GM19395 (cell line): ENCODE data around the gene ZNF525.
"Not testable (repeated sequence)": the region's sequence is repeated elsewhere in the genome, so short reads cannot be mapped to it uniquely, and the experiment has no call there.

Experiments used
- ATAC-seq: cut with Tn5 transposase; IDR thresholded peaks from one replicate; pipeline ENCODE4 v1.9.1; 2021; ENCODE audit warnings: mild to moderate bottlenecking, moderate library complexity; ENCODE audit not compliant: unreplicated experiment

The ZNF525 gene

GRCh38 chr19:53365134-53365898 lies at the start of gene ZNF525:
Gene ZNF525, plus strand, starts transcription at chr19:53365705. Its CDS starts 6,577 bp downstream, at chr19:53372282.
- ATAC-seq: peak; percentile 93

DNA sequence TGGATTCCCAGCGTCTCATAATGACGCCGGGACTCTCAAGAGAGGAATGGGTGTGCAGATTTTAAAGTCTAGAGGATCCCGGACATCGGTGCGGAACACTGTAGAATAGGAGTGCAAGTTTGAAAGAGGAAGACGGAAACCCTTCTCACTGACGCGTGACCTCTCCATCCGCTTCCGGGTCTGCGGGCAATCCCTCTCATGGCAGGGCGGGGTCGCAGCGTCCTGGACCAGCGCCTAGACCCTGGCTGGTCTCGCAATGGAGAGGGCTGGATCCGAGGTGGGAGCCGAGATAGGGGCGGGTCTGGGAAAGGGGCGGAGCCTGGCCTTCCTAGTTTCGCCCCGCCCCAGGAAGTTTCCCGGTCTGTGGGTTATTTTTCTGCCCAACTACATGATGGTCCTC lies 36.5 kb upstream of the ZNF525 start:
- ATAC-seq: no peak

DNA sequence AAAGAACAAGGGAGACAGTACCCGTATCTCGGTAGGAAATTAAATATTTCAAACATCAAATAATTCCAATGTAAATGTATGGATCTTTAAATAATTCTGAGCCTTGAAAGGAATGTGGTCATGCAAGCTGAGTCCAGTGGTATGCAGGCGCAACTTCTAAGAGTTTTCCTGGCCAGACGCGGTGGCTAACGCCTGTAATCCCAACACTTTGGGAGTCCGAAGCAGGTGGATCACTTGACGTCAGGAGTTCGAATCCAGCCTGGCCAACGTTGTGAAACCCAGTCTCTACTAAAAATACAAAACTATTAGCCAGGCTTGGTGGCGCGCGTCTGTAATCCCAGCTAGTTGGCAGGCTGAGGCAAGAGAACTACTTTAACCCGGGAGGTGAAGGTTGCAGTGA lies 33.0 kb upstream of the ZNF525 start:
- no peak for ATAC-seq

GRCh38 chr19:53333066-53333462 lies 32.4 kb upstream of the ZNF525 start:
- no peak for ATAC-seq

GRCh38 chr19:53333463-53334449 lies 31.7 kb upstream of the ZNF525 start, which contains the start of gene ZNF845:
Gene ZNF845, plus strand, starts transcription at chr19:53333749. Its CDS starts 7,559 bp downstream, at chr19:53341308.
- peak; percentile 84 for ATAC-seq

DNA sequence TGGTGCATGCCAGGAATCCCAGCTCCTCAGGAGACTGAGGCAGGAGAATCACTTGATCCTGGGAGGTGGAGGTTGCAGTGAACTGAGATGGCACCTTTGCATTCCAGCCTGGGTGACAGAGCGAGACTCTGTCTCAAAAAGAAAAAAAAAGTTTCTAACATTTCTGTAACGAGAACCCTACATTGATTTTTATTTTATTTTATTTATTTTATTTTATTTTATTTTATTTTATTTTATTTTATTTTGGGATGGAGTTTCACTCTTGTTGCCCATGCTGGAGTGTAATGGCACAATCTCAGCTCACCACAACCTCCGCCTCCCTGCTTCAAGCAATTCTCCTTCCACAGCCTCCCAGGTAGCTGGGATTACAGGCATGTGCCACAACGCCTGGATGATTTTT lies 21.1 kb upstream of the ZNF525 start:
- ATAC-seq: not testable (repeated sequence)

- ATAC-seq: no peak
Measured at GRCh38 chr19:53355739-53356138, 9.8 kb upstream of the ZNF525 start.

DNA sequence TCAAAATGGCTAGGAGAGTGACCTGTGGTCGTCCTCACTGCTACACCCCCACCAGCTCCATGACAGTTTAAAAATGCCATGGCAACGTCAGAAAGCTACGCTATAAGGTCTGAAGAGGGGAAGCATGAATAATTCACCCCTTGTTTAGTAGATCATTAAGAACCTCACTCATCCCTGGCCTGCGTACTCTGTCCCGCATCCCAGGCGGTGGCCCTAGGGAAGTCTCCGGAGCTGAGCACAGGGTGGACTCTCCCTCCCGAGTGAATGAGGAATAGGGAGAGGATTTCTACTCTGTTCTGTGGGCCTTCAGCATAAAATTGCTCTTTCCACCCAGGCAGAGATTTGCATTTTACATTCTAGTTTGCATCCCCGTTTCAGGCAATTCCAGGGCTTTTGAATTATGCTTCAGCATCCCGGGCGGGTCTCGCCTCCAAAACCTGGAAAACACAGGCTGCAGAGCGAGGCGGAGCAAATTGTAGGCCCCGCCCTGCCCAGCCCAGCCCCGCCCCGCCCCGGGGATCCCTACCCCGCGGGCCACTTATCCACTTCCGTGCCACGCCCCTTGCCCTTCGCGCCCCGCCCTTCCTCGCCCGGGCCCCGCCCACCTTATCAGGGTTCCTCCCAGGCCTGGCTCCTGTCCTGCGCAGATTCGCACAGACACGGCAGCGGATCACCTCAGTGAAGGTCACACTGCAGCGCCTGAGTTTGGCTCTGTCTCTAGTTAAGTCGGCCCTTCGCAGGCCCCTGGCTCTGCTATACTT lies 7.5 kb upstream of the ZNF525 start:
- no peak for ATAC-seq

GRCh38 chr19:53360056-53360455 lies 5.4 kb upstream of the ZNF525 start:
- ATAC-seq: not testable (repeated sequence)

- peak; percentile 58 for ATAC-seq
Measured at GRCh38 chr19:53365899-53366493, 491 bp downstream of the ZNF525 start.

DNA sequence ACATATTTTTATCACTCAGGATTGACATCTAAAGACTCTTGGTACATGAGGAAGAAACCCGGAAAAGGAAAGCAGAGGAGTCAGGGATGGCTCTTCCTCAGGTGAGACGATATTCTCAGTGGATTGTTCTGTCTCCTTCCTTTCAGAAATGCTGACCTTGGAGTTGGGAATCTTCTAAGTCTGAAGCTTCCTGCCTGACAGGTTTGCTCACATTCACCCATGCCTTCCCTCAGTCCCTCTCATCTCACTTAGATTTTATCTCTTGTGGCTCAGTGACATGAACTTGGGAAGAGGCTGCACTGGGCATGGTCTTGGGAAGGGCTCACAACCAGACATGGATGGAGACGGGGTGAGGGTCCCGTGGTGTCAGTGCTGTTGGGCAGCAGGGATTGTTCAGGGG lies 6.7 kb downstream of the ZNF525 start:
- no peak for ATAC-seq

DNA sequence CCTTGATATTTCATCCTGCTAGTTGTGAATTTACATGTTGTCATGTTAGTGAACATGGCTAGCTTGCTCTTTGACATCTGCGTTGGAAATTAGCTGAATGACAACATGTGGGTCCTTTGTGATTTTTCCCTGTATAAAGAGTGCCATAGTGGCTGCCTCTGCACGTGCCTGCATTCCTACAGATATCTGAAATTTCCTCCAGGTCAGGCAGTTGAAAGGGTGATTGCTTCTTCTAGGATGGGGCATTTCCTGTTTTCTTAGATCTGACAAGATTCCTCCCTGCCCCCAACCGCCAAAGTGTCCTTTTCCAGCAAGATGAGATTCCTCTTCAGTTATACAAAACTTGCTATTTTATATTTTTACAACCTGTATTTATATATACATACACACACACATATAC lies 8.8 kb downstream of the ZNF525 start:
- ATAC-seq: no peak

- ATAC-seq: no peak
Measured at GRCh38 chr19:53374743-53375142, 9.2 kb downstream of the ZNF525 start.

DNA sequence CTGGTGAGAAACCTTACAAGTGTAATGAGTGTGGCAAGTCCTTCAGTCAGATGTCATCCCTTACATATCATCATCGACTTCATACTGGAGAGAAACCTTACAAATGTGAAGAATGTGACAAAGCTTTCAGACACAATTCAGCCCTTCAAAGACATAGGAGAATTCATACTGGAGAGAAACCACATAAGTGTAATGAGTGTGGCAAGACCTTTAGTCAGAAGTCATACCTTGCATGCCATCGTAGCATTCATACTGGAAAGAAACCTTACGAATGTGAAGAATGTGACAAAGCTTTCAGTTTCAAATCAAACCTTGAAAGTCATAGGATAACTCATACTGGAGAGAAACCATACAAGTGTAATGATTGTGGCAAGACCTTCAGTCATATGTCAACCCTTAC lies 15.9 kb downstream of the ZNF525 start:
- no peak for ATAC-seq

DNA sequence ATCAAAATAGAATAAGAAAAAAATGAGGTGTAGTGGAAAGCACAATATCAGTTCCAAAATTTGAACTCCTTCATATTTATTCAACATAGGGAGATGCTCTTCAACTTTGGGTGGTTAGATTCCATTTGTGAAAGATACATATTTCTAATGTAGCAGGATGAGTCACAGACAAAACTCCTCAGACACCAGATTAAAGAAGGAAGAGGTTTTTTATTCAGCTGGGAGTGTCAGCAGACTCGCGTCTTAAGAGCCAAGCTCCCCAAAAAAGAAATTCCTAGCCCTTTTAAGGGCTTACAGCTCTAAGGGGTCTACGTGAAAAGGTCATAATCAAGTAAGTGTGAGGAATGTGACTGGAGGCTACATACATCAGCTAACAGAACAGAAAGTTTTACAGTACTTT lies 22.7 kb downstream of the ZNF525 start:
- ATAC-seq: no peak

- ATAC-seq: no peak
Measured at GRCh38 chr19:53388904-53389303, 23.4 kb downstream of the ZNF525 start.

DNA sequence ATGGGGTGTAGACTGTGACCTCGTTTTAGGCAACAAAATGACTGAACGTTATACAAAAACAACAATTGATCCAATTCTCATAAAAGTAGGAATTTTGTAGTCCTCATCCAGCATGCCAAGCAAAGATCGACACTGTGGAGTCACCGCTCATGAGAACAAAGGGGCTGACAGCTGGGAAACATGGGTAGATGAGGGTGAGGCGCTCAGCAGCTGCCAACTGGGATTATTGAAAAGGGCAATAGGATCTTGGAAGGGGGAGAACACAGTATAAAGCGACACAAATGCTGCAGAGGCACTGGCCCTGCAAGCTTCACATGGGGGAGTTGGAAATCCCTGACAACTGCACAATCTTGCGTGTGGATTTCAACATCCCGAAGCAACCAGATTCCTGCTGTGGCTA lies 24.1 kb downstream of the ZNF525 start:
- ATAC-seq: no peak

DNA sequence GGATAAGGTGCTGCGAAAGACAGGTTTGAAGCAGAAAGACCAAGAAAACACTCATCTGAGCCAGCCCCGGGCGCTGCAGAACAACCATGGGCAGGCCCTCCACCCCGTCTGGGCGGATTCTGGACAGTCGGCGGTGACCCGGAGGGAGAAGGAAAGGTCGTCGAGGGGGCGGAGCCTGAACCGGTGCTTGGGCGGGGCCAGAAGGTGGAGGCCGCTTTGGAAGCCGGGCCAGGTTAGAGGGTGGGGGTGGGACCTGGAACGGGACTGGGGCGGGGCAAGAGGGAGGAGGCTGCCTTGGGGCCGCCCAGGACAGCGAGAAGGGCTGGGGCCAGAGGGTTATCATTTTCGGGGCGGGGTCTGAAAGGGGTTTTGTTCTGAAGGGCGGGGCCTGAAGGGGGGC lies 24.5 kb downstream of the ZNF525 start:
- no peak for ATAC-seq

DNA sequence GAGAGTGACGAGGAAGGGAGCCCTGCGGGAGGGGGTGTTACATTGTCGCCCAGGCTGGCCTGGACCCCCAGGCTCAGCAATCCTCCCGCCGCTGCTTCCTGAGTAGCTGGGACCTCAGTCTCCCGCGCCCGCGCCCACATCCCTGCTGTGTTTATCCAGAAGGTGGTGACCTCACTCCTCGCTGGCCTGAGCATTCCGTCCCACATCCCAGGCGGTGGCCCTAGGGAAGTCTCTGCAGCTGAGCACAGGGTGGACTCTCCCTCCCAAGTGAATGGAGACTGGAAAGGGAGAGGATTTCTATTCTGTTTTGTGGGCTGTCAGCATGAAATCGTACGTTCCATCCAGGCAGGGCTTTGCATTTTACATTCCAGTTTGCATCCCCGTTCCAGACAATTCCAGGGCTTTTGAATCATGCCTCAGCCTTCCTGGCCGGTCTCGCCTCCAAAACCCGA lies 29.0 kb downstream of the ZNF525 start:
- no peak for ATAC-seq
